Thoracic aorta (tissue), 2 donors: ENCODE measurements around the gene ZNF367. TPM values are rescaled to one million over a fixed set of nuclear protein-coding genes. Genes with fewer than 3 reads are reported as not detected.

Source experiments
- ATAC-seq: fragments of 150-250 bp; one replicate; pipeline ENCODE4 v1.8.0; 2017; ENCODE audit warnings: low read depth; ENCODE audit not compliant: insufficient number of reproducible peaks, low FRiP score
- DNase-seq: peaks from one replicate; pipeline ENCODE4 v3.0.0-alpha.2; 2020; ENCODE audit warnings: low spot score
- H3K27ac ChIP-seq, 2 donors: fragments of 200-600 bp; sonication (generic); 1 replicate in 1 of 2; 2 replicates in 1 of 2; pipeline ENCODE4 v1.5.1; 2016; ENCODE audit warnings: mild to moderate bottlenecking in 2 of 2, moderate library complexity in 2 of 2
- H3K27me3 ChIP-seq: fragments of 200-600 bp; sonication (generic); replicated peaks from 2 replicates; pipeline ENCODE4 v1.6.0; 2016; ENCODE audit warnings: mild to moderate bottlenecking; ENCODE audit not compliant: insufficient read depth
- H3K36me3 ChIP-seq: fragments of 200-600 bp; sonication (generic); one replicate; pipeline ENCODE4 v1.5.1; 2016
- H3K4me1 ChIP-seq, 2 donors: fragments of 200-600 bp; sonication (generic); 1 replicate in 1 of 2; 2 replicates in 1 of 2; pipeline versions ENCODE4 v1.5.1 to v1.6.0; 2016; ENCODE audit warnings: low read depth in 2 of 2, mild to moderate bottlenecking in 1 of 2; ENCODE audit not compliant: control insufficient read depth in 1 of 2
- H3K4me3 ChIP-seq: fragments of 200-600 bp; sonication (generic); 2 replicates; pipeline ENCODE4 v1.5.1; 2016; ENCODE audit warnings: mild to moderate bottlenecking
- H3K9me3 ChIP-seq: fragments of 200-600 bp; sonication (generic); 2 replicates; pipeline ENCODE4 v1.5.1; 2016
- total RNA-seq, 2 donors: library from RNA; depleted of rRNA; stranded (reverse); fragments of >200 nt; gene quantifications; one replicate each; pipeline versions ENCODE4 v1.1.0 to v1.2.3, GENCODE V29; 2016
- TF ChIP-seq, protein P1 (sequence below): fragments of 200-600 bp; sonication (generic); IDR thresholded peaks from one replicate; pipeline ENCODE4 v1.5.1; 2019; ENCODE audit warnings: antibody characterized with exemption

The ZNF367 gene
- total RNA-seq, 2 donors from 2014 or later = 1.3 to 2.6 TPM

DNA sequence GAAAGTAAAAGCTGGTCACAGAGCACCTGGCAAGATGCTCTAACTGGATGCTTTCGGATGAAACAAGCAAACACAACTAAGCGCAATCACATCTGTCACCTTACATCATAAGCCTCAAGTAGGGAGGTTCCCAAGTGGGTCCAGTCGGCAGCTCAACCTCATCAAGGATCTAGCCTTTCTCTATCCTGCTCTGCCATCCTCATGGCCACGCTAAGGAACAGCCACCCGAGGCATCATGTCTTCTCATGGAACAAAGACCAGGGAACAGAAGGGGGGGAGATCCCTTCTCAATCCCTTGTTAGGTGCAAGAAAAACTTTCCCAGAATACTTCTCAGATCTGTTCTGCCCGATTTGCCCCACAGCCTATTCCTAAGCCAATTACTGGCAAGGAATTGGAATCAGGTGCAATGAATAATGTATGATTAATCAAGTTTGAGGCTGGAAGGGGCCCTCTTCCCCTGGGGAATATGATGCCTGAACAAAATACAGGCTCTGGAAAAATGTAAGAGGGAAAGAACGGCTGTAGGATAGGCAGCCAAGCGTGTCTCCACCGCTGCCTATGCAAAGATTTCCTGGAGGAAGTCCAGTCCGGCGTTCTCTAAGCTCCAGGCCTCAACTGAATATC is 30.5 kb upstream of the ZNF367 start:
- H3K27me3 ChIP-seq = no peaks in the 10 kb centered on the region
- H3K27ac ChIP-seq = peak overlapping the region; percentile 91 to 95
- DNase-seq (no peak), ATAC-seq (no peak)
- no peaks in the 10 kb centered on the region for H3K9me3 ChIP-seq
- H3K36me3 ChIP-seq = no peaks in the 10 kb centered on the region
- peak overlapping the region; percentile 91 for H3K4me3 ChIP-seq
- H3K4me1 ChIP-seq = peaks cover 8 to 35% of the 10 kb centered on the region in 2 donors
- TF ChIP-seq, protein P1, sequence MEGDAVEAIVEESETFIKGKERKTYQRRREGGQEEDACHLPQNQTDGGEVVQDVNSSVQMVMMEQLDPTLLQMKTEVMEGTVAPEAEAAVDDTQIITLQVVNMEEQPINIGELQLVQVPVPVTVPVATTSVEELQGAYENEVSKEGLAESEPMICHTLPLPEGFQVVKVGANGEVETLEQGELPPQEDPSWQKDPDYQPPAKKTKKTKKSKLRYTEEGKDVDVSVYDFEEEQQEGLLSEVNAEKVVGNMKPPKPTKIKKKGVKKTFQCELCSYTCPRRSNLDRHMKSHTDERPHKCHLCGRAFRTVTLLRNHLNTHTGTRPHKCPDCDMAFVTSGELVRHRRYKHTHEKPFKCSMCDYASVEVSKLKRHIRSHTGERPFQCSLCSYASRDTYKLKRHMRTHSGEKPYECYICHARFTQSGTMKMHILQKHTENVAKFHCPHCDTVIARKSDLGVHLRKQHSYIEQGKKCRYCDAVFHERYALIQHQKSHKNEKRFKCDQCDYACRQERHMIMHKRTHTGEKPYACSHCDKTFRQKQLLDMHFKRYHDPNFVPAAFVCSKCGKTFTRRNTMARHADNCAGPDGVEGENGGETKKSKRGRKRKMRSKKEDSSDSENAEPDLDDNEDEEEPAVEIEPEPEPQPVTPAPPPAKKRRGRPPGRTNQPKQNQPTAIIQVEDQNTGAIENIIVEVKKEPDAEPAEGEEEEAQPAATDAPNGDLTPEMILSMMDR = no peak

DNA sequence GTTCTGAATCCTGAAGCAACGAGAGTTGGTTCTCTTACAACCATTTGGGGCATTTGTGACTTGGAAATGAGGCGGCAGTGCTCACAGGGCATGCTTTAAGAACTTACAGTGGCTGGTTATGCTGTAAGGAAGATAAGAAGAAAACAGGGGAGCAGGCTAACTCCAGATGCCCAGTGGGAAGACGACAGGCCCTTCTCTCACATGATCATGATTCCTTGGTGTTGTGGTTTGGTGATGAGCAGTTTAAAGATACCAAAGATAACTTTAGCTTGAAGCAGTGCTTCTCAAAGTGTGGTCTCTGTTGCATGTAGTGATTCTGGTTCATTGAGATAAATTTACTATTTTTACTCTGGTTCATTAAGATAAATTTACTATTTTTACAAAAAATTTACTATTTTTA is 29.2 kb upstream of the ZNF367 start:
- TF ChIP-seq, protein P1 = no peak

DNA sequence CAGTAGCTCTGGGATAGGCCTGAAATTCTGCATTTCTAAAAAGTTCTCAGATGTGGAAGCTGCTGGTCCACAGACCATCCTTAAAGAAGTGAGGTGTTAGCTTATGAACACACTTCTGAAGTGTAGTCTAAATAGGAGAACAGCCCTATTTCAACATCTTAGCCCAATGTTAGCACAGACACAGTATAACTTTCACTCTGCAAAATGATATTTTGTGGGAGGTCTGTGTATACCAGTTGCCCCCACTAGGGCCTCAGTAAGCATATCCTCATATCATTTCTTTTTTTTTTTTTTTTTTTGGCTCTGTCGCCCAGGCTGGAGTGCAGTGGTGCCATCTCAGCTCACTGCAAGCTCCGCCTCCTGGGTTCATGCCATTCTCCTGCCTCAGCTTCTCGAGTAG is 24.3 kb upstream of the ZNF367 start:
- TF ChIP-seq, protein P1 = no peak
- Histone ChIP-seq H3K27ac (no peak overlapping the region), H3K36me3 (no peaks in the 10 kb centered on the region), H3K9me3 (no peaks in the 10 kb centered on the region), H3K4me1 (no peaks in the 10 kb centered on the region), H3K4me3 (no peak overlapping the region), H3K27me3 (no peaks in the 10 kb centered on the region)
- DNase-seq (no peak), ATAC-seq (no peak)

More for the DNA sequence above, 29.2 kb upstream of the ZNF367 start:
- H3K4me1 ChIP-seq = peaks cover 8 to 23% of the 10 kb centered on the region in 2 donors
- no peaks in the 10 kb centered on the region for H3K36me3 ChIP-seq
- H3K27ac ChIP-seq = no peak overlapping the region
- H3K9me3 ChIP-seq = no peaks in the 10 kb centered on the region
- H3K4me3 ChIP-seq = no peak overlapping the region
- no peak for DNase-seq
- ATAC-seq = no peak
- no peaks in the 10 kb centered on the region for H3K27me3 ChIP-seq

DNA sequence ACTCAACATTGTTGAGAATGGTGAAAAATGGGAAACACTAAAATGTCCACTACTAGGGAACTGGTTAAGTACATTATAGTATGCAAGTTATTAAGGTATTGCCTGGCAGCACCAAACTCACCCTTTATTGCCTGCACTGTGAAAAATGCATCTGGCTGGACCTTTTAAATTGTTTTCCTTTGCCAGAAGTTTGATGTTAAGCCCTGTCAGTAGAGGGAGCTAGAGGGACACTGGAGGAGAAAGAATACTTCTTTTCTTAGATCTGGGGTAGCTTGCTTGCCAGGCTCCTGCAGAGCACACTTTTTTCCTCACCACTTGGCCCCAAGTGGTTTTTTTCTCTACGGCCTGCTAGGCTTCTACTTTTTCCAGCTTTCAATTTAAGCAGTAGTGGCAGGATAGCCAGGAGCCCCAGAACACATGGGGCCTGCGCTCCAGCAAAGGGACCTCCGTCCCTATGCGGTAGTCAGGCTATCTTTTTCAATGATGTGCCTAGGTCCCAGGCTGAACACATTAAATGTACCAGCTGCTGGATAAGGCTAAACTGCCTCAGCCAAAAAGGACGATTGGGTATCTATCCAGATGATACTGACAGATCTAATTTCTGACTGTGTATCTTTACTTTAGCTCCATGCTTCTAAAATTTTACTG is 23.8 kb upstream of the ZNF367 start:
- Histone ChIP-seq H3K27ac (no peak overlapping the region), H3K27me3 (no peaks in the 10 kb centered on the region), H3K9me3 (no peaks in the 10 kb centered on the region), H3K4me3 (no peak overlapping the region), H3K4me1 (no peaks in the 10 kb centered on the region), H3K36me3 (no peaks in the 10 kb centered on the region)
- ATAC-seq (no peak), DNase-seq (no peak)
- TF ChIP-seq, protein P1 = no peak

DNA sequence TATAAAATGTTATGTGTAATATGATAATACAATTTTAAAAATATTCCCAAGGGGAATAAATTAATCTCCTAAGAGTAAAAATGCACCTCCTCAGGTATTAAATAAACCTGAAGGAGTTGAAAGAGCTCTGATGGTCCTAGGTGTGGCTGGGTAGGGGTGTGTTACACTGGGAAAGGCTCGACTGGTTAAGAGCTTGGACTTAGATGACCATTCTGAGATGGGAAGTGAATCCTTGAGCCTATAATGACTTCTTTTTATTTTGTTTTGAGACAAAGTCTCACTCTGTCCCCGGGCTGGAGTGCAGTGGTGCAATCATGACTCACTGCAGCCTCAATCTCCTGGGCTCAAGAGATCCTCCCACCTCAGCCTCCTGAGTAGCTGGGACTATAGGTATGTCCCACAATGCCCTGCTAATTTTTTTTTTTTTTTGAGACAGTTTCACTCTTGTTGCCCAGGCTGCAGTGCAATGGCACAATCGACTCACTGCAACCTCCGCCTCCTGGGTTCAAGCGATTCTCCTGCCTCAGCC is 22.6 kb upstream of the ZNF367 start:
- Histone ChIP-seq H3K36me3 (no peaks in the 10 kb centered on the region), H3K4me3 (no peak overlapping the region), H3K9me3 (no peaks in the 10 kb centered on the region), H3K27ac (no peak overlapping the region), H3K4me1 (no peaks in the 10 kb centered on the region), H3K27me3 (no peaks in the 10 kb centered on the region)
- TF ChIP-seq, protein P1 = no peak
- ATAC-seq = no peak
- DNase-seq = no peak
